ENCODE measurements around the gene CCL17. TPM values are rescaled to one million over a fixed set of nuclear protein-coding genes. Genes with fewer than 3 reads are reported as not detected.
A peak's percentile ranks its signal among the peaks of the same experiment; 100 is the strongest.

CCL17 gene
- total RNA-seq, 1 donor from 2014 or later, result 2.8 TPM

- intact Hi-C loops (cut with DNase I), result no loop called here
- peaks cover 30% of the 10 kb centered on the region for H3K4me1 ChIP-seq
- H3K9me3 ChIP-seq, result no peaks in the 10 kb centered on the region
- no peaks in the 10 kb centered on the region for H3K36me3 ChIP-seq
- DNase-seq (no peak), ATAC-seq (no peak)
- H3K27ac ChIP-seq, result no peak overlapping the region
- no peaks in the 10 kb centered on the region for H3K27me3 ChIP-seq (ENCODE audit: low read depth)
- TF ChIP-seq CTCF (IDR thresholded peaks at IDR 0.05), result peak; percentile 66
- H3K4me3 ChIP-seq, result no peak overlapping the region
Observed at GRCh38 chr16:57422026-57422944, 17.7 kb downstream of the CCL17 start.

GRCh38 chr16:57423152-57423551, 18.6 kb downstream of the CCL17 start:
- DNase-seq (no peak), ATAC-seq (no peak)
- Histone ChIP-seq H3K36me3 (peaks cover 8% of the 10 kb centered on the region), H3K4me3 (no peak overlapping the region), H3K27me3 (ENCODE audit: low read depth) (no peaks in the 10 kb centered on the region), H3K27ac (no peak overlapping the region), H3K4me1 (peaks cover 21% of the 10 kb centered on the region), H3K9me3 (no peaks in the 10 kb centered on the region)
- TF ChIP-seq CTCF (IDR thresholded peaks at IDR 0.05), result no peak
- intact Hi-C loops (cut with DNase I), result no loop called here

GRCh38 chr16:57424583-57424982, 20.0 kb downstream of the CCL17 start:
- Histone ChIP-seq H3K4me3 (no peak overlapping the region), H3K36me3 (peaks cover 22% of the 10 kb centered on the region), H3K27ac (no peak overlapping the region), H3K4me1 (peaks cover 9% of the 10 kb centered on the region), H3K27me3 (ENCODE audit: low read depth) (no peaks in the 10 kb centered on the region), H3K9me3 (no peaks in the 10 kb centered on the region)
- ATAC-seq (peak in 1 of 2 donors; percentile 11), DNase-seq (no peak)
- intact Hi-C loops (cut with DNase I), result no loop called here
- no peak for TF ChIP-seq CTCF (IDR thresholded peaks at IDR 0.05)

- no peak overlapping the region for H3K27ac ChIP-seq
- no peaks in the 10 kb centered on the region for H3K9me3 ChIP-seq
- H3K36me3 ChIP-seq, result peaks cover 40% of the 10 kb centered on the region
- H3K4me1 ChIP-seq, result peaks cover 9% of the 10 kb centered on the region
- no peaks in the 10 kb centered on the region for H3K27me3 ChIP-seq (ENCODE audit: low read depth)
- intact Hi-C loops (cut with DNase I), result no loop called here
- DNase-seq (no peak), ATAC-seq (no peak)
- TF ChIP-seq CTCF (IDR thresholded peaks at IDR 0.05), result no peak
- no peak overlapping the region for H3K4me3 ChIP-seq
Observed at GRCh38 chr16:57426356-57426755, 21.8 kb downstream of the CCL17 start.

GRCh38 chr16:57427307-57427706, 22.7 kb downstream of the CCL17 start:
- no peaks in the 10 kb centered on the region for H3K9me3 ChIP-seq
- H3K4me3 ChIP-seq, result no peak overlapping the region
- H3K27me3 ChIP-seq (ENCODE audit: low read depth), result no peaks in the 10 kb centered on the region
- H3K36me3 ChIP-seq, result peaks cover 49% of the 10 kb centered on the region
- no peak overlapping the region for H3K27ac ChIP-seq
- TF ChIP-seq CTCF (IDR thresholded peaks at IDR 0.05), result no peak
- intact Hi-C loops (cut with DNase I), result no loop called here
- no peak for DNase-seq
- no peak for ATAC-seq
- peaks cover 5% of the 10 kb centered on the region for H3K4me1 ChIP-seq
